Measurements from ENCODE around the gene MS4A10. TPM values are rescaled to one million over a fixed set of nuclear protein-coding genes. Genes with fewer than 3 reads are reported as not detected.

MS4A10 gene
- total RNA-seq (2021; ENCODE audit: unreplicated experiment) (not detected), Bru-seq, nascent RNA (not detected), BruChase-seq, experiment 1, labeled RNA remaining after a 6-hour chase (percentile 6 among the genes with signal in this experiment), BruChase-seq, experiment 2, labeled RNA remaining after a 2-hour chase (not detected)
- not detected in 2 replicates for polyA plus RNA-seq (2012)
- long read RNA-seq = 0 reads

GRCh38 chr11:60785136-60785535 is at the start of gene MS4A10:
MS4A10 (plus strand) TSS chr11:60785333; CDS start chr11:60790336, 5,003 bp downstream.
- H3K9ac ChIP-seq (ENCODE audit: low read length) = no peak within 1 kb of the TSS
- ATAC-seq (no peak), DNase-seq (ENCODE audit: low read depth, low spot score) (no peak)
- CTCF ChIA-PET = interaction anchor here (1.0 to 1.2 kb wide), 2 partner anchors 10 to 11 kb away, joined by 3 read pairs; no protein-coding TSS in a partner anchor
- TF ChIP-seq RAD21 (IDR thresholded peaks at IDR 0.05; ENCODE audit: low read depth) (no peak), MAX (IDR thresholded peaks at IDR 0.05) (no peak)
- no peak within 1 kb of the TSS for H3K4me3 ChIP-seq (replicated peaks in 1 of 2; ENCODE audit: low read depth in 1 of 2, low read length in 2 of 2)
- no peaks in the 10 kb centered on the region for H4K20me1 ChIP-seq (ENCODE audit: insufficient read depth)
- RAD21 ChIA-PET (ENCODE audit: low non-redundant PET in 1 of 2, low total read pairs in 2 of 2, uncharacterized antibody in 2 of 2, unreplicated experiment in 2 of 2) = no interaction called here
- no peaks in the 10 kb centered on the region for H3K79me2 ChIP-seq (ENCODE audit: insufficient read depth, low read length)
- POLR2A ChIA-PET = no interaction called here
- H3K9me3 ChIP-seq (ENCODE audit: control insufficient read depth in 1 of 2, insufficient read depth in 1 of 2, low read depth in 1 of 2, low read length in 2 of 2) = no peaks in the 10 kb centered on the region
- no peaks in the 10 kb centered on the region for H3K4me1 ChIP-seq (ENCODE audit: control insufficient read depth in 1 of 2, insufficient read depth in 2 of 2, low read length in 2 of 2)
- no peaks in the 10 kb centered on the region for H3K9me2 ChIP-seq (ENCODE audit: insufficient read depth)
- no peak within 1 kb of the TSS for H2AFZ ChIP-seq (ENCODE audit: low read depth, low read length, poor library complexity, severe bottlenecking)
- BruUV-seq (replicated peaks) = no TSS peak
- no peaks in the 10 kb centered on the region for H3K27me3 ChIP-seq (ENCODE audit: insufficient read depth, low read length)
- intact Hi-C loops (cut with micrococcal nuclease) = no loop called here
- H3K36me3 ChIP-seq (ENCODE audit: control insufficient read depth in 1 of 2, insufficient read depth in 2 of 2, low read length in 2 of 2) = no peaks in the 10 kb centered on the region
- no peak within 1 kb of the TSS for H3K27ac ChIP-seq (ENCODE audit: low read depth, low read length)
- H3K4me2 ChIP-seq (ENCODE audit: low read length) = no peak within 1 kb of the TSS

DNA sequence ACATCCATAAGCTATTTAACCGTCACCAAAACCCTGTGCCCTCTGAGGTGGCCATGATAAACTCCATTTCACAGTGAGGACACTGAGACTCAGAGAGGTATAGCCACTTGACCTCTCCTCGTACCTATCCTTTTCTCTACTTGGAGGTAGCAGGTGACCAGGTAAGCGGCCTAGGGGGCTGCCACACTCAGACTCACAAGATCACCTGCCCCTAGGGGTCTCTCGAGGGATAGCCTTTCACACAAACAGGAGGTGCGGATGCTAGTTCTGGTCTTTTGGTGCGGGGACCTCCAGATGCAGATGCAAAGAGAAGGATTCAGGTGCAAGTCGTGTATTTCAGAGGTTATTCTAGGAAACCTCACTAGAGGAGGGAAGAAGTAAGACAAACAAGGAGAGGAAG is 46.0 kb upstream of the MS4A10 start:
- H3K4me1 ChIP-seq (ENCODE audit: control insufficient read depth in 1 of 2, insufficient read depth in 2 of 2, low read length in 2 of 2) = no peaks in the 10 kb centered on the region
- TF ChIP-seq CBX3 (IDR thresholded peaks at IDR 0.05; ENCODE audit: low read depth) (no peak), POLR2AphosphoS5 (IDR thresholded peaks at IDR 0.05; ENCODE audit: low read depth, low read length) (no peak), ZFX (IDR thresholded peaks at IDR 0.05) (no peak), CEBPB (IDR thresholded peaks at IDR 0.05; ENCODE audit: low read depth) (no peak)
- TF ChIP-seq, protein P1, sequence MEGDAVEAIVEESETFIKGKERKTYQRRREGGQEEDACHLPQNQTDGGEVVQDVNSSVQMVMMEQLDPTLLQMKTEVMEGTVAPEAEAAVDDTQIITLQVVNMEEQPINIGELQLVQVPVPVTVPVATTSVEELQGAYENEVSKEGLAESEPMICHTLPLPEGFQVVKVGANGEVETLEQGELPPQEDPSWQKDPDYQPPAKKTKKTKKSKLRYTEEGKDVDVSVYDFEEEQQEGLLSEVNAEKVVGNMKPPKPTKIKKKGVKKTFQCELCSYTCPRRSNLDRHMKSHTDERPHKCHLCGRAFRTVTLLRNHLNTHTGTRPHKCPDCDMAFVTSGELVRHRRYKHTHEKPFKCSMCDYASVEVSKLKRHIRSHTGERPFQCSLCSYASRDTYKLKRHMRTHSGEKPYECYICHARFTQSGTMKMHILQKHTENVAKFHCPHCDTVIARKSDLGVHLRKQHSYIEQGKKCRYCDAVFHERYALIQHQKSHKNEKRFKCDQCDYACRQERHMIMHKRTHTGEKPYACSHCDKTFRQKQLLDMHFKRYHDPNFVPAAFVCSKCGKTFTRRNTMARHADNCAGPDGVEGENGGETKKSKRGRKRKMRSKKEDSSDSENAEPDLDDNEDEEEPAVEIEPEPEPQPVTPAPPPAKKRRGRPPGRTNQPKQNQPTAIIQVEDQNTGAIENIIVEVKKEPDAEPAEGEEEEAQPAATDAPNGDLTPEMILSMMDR (IDR thresholded peaks at IDR 0.05 in 2 of 3, conservative IDR thresholded peaks at IDR 0.05 in 1 of 3; ENCODE audit: borderline replicate concordance in 1 of 3, insufficient read depth in 1 of 3, low read depth in 2 of 3, low read length in 2 of 3) = peak in 2 of 3 experiments; percentile 23 to 34; a peak in 2 of 6 replicates
- TF ChIP-seq, protein P2, sequence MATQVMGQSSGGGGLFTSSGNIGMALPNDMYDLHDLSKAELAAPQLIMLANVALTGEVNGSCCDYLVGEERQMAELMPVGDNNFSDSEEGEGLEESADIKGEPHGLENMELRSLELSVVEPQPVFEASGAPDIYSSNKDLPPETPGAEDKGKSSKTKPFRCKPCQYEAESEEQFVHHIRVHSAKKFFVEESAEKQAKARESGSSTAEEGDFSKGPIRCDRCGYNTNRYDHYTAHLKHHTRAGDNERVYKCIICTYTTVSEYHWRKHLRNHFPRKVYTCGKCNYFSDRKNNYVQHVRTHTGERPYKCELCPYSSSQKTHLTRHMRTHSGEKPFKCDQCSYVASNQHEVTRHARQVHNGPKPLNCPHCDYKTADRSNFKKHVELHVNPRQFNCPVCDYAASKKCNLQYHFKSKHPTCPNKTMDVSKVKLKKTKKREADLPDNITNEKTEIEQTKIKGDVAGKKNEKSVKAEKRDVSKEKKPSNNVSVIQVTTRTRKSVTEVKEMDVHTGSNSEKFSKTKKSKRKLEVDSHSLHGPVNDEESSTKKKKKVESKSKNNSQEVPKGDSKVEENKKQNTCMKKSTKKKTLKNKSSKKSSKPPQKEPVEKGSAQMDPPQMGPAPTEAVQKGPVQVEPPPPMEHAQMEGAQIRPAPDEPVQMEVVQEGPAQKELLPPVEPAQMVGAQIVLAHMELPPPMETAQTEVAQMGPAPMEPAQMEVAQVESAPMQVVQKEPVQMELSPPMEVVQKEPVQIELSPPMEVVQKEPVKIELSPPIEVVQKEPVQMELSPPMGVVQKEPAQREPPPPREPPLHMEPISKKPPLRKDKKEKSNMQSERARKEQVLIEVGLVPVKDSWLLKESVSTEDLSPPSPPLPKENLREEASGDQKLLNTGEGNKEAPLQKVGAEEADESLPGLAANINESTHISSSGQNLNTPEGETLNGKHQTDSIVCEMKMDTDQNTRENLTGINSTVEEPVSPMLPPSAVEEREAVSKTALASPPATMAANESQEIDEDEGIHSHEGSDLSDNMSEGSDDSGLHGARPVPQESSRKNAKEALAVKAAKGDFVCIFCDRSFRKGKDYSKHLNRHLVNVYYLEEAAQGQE (IDR thresholded peaks at IDR 0.05; ENCODE audit: low read depth) = no peak
- CTCF ChIA-PET = interaction anchor here (1.7 kb wide), 1 partner anchor 24 kb away, joined by 5 read pairs; no protein-coding TSS in a partner anchor
- H3K9me2 ChIP-seq (ENCODE audit: insufficient read depth) = no peaks in the 10 kb centered on the region
- RAD21 ChIA-PET (ENCODE audit: low non-redundant PET in 1 of 2, low total read pairs in 2 of 2, uncharacterized antibody in 2 of 2, unreplicated experiment in 2 of 2) = no interaction called here
- no peak overlapping the region for H3K4me3 ChIP-seq (replicated peaks in 1 of 2; ENCODE audit: low read depth in 1 of 2, low read length in 2 of 2)
- no peak overlapping the region for H3K27ac ChIP-seq (ENCODE audit: low read depth, low read length)
- H3K36me3 ChIP-seq (ENCODE audit: control insufficient read depth in 1 of 2, insufficient read depth in 2 of 2, low read length in 2 of 2) = no peaks in the 10 kb centered on the region
- DNase-seq (ENCODE audit: low read depth, low spot score) = no peak
- peaks cover 9% of the 10 kb centered on the region; the same call in 1 of the 2 replicates for H3K27me3 ChIP-seq (ENCODE audit: insufficient read depth, low read length)
- no peak overlapping the region for H3K9ac ChIP-seq (ENCODE audit: low read length)
- POLR2A ChIA-PET = no interaction called here
- intact Hi-C loops (cut with micrococcal nuclease) = no loop called here
- ATAC-seq = peak; percentile 61; the same call in 1 of the 2 replicates
- no peak overlapping the region for H3K4me2 ChIP-seq (ENCODE audit: low read length)
- H3K9me3 ChIP-seq (ENCODE audit: control insufficient read depth in 1 of 2, insufficient read depth in 1 of 2, low read depth in 1 of 2, low read length in 2 of 2) = no peaks in the 10 kb centered on the region
- no peaks in the 10 kb centered on the region for H3K79me2 ChIP-seq (ENCODE audit: insufficient read depth, low read length)
- no peaks in the 10 kb centered on the region for H4K20me1 ChIP-seq (ENCODE audit: insufficient read depth)
- no TSS peak for BruUV-seq (replicated peaks)
- no peak overlapping the region for H2AFZ ChIP-seq (ENCODE audit: low read depth, low read length, poor library complexity, severe bottlenecking)

All from HCT116 (cell line).